ENCODE results near the gene LRRC8B.
A peak's percentile ranks its signal among the peaks of the same experiment; 100 is the strongest.
"Not testable (repeated sequence)": the region's sequence is repeated elsewhere in the genome, so short reads cannot be mapped to it uniquely, and the experiment has no call there.

LRRC8B gene

DNA sequence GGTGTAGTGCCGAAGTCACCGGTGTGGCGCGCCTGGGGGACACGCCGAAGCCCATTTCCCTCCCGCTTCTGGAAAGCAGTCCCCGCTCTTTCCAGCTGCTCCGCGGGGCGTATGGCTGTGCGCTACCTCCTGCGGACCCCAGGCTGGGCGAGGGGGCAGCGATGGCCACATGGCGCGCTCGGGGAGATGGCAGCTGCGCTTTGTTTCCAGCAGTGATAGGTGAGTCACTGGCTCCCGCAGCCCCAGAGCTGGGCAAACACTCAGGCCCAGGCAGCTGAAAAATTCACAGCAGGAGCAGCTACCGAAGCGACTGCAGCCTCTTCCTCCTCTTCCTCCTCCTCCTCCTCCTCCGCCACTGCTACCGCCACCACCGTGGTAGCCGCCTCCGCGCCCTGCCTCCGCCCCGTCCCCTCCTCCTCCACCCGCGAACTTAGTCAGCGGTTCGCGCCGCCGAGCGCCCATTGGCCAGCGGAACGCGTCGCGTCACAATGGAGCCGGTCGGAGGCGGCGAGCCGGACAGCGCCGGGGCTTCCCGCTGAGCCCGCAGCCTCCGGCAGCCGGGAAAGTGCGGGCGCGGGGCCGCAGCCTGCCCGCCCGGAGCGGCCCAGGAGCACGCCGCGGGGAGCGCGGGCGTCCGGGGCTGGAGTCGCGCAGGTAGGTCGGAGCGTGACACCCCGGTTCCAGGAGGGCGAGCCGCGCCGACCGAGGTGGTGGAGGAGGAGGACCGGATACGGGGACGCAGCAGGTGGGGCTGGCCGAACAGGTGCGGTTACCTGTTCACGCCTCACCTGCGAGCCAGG is at the start of gene LRRC8B:
LRRC8B (plus strand) TSS at position 461 of the 800 bp plus-strand sequence. CDS start 57,822 bp downstream, outside the sequence.
- DNase-seq (ENCODE audit: low read depth in 3 of 3): peak; percentile 86 to 91 (median 90)

DNA sequence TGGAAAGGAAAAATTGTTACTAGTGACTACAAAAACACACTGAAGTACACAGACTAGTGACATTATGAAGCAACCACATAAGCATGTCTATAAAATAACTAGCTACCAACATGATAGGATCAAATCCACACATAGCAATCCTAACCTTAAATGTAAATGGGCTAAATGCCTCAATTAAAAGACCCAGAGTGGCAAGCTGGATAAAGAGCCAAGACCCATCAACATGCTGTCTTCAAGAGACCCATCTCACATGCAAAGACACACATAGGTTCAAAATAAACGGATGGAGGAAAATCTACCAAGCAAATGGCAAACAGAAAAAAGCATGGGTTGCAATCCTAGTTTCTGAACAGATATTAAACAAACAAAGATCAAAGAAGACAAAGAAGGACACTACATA is 49.4 kb upstream of the LRRC8B start:
- DNase-seq (ENCODE audit: low read depth in 3 of 3): no peak

GRCh38 chr1:89476072-89476471 is 48.6 kb upstream of the LRRC8B start:
- no peak for DNase-seq (ENCODE audit: low read depth in 3 of 3)

- peak; percentile 52 to 70 (median 54) for DNase-seq (ENCODE audit: low read depth in 3 of 3)
Measured at GRCh38 chr1:89483010-89483756, 41.4 kb upstream of the LRRC8B start.

GRCh38 chr1:89483757-89484077 is 40.9 kb upstream of the LRRC8B start:
- DNase-seq (ENCODE audit: low read depth in 3 of 3): no peak

DNA sequence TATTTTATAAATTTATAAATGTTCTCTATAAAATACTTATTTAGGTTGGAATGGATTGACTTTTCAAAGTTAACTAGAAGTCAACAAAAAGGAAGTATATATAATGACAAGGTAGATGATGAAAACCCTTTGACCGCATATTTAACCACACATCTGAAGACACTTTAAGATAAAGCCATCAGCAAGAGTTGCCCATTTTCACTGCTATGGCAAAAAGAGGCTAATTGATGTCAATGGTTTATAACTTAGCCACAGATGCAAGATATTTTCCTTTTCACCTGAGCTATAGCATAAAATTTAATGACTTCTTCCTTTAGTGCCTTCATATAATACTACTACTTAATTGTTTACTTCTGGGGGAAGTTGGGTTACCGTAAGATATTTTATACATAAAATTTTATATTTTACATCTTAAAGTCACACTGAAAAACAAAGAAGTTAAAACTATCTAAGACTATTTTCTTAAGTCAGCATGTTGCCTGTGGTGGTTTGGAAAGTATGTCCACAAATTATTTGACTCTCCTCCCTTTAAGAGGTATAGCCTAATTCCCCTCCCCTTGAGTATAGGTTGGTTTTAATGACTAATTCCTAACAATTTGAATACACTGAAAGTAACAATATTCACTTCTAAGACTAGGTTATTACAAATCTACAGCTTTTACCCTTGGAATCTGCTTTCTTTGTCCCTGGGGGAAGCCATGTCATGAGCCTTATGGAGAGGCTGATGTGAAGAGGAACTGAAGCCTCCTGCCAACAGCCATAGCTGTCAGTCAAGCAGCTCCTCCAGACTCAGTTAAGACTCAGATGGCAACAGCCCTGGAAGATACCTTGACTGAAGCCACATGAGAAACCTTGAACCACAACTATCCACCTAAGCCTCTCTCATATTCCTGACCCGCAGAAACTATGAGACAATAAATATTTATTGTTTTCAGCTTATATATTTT is 40.3 kb upstream of the LRRC8B start:
- no peak for DNase-seq (ENCODE audit: low read depth in 3 of 3)

GRCh38 chr1:89487972-89488371 is 36.7 kb upstream of the LRRC8B start:
- no peak for DNase-seq (ENCODE audit: low read depth in 3 of 3)

DNA sequence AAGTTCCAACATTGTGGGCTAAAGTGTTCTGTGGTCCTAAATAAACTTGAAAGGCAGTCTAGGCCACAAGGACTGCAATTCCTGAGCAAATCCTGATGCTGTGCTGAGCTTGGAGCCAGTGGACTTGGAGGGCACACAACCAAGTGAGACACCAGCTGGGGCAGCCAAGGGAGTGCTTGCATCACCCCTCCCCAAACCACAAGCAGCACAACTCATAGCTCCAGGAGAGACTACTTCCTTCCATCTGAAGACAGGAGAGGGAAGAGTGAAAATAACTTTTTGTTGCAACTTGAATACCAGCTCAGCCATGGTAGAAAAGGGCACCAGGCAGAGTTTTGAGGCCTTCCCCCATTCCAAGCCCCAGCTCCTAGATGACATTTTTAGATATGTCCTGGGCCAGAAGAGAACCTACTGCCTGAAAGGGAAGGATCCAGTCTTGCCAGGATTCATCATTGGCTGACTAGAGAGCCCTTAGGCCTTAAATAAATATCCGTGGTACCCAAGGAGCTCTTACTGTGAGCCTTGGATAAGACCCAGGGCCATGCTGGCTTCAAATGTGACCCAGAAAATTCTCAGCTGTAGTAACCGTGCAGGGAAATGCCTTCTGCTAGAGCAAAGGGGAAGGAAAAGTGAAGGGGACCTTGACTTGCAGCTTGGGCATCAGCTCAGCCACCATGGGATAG is 35.4 kb upstream of the LRRC8B start:
- DNase-seq (ENCODE audit: low read depth in 3 of 3): no peak

GRCh38 chr1:89490389-89490788 is 34.2 kb upstream of the LRRC8B start:
- DNase-seq (ENCODE audit: low read depth in 3 of 3): no peak

- no peak for DNase-seq (ENCODE audit: low read depth in 3 of 3)
Measured at GRCh38 chr1:89499320-89499719, 25.3 kb upstream of the LRRC8B start.

DNA sequence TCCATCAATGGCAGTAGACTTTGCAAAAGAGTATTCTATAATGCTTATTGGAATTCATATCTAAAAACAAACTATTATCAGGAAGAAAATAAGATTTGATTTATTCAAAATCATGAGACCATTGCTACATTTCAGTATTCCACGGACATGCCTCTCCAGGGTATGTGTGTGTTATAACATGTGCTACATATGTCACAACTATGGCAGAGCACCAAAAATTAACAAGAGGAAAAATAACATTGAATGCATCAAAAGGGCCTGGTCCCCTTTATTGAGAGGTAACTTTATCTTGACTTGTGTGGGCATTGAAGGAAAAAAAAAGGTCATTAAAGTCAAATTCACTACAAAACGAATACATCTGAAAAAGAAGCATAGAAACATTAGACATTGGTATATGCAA is 22.6 kb upstream of the LRRC8B start:
- no peak for DNase-seq (ENCODE audit: low read depth in 3 of 3)

DNA sequence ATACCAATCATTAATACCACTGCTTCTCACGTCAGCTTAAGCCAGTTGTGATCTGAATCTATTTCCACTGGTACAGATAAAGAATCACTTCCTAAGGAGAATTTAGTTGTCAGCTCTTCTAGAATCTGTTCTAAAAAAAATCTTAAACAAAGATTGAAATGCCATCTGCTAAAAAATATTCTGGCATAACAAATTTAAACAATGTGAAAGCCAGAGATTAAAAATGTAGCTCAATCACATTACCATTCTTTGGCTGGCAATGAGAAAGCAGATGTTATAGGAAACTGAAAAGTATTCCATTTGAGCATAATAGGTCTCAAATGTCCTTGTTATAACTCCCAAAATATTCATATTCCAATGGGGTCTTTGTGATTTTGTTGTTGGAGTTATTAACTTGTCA is 21.7 kb upstream of the LRRC8B start:
- no peak for DNase-seq (ENCODE audit: low read depth in 3 of 3)

- no peak for DNase-seq (ENCODE audit: low read depth in 3 of 3)
Measured at GRCh38 chr1:89503690-89504089, 20.9 kb upstream of the LRRC8B start.

GRCh38 chr1:89510061-89510460 is 14.6 kb upstream of the LRRC8B start:
- not testable (repeated sequence) for DNase-seq (ENCODE audit: low read depth in 3 of 3)

DNA sequence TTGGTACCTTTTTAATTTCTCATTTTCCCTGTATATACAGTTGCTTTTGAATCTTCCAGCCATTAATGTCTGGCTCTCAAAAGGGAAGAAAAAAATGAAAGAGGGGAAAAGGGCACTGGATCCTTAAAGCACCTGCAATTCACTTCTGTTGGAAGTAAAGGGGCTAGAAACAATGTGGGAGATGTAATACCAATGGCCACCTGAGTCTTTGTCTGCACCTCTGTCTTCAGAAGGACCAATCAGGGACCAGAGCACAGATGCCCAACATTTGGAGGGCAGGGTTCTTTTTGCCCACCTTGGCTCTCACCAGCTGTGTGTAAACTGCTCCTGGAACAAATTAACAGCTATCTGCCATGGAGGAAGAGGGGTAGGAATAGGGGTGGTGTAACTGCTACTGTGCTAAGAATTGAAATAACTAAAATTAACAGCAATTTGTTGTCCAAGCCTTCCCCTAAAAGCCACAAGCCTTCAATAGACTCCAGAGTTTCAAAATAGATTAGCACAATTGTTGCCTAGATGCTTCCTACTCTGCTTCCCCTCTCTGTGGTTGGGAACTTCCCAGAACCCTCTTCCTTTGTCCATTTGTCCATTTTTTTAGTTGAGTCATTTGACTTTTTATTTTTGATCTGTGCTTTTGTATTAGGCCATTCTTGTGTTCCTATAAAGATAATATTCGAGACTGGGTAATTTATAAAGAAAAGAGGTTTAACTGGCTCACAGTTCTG is 11.5 kb upstream of the LRRC8B start:
- DNase-seq (ENCODE audit: low read depth in 3 of 3): no peak

- DNase-seq (ENCODE audit: low read depth in 3 of 3): no peak
Measured at GRCh38 chr1:89516055-89516454, 8.6 kb upstream of the LRRC8B start.

DNA sequence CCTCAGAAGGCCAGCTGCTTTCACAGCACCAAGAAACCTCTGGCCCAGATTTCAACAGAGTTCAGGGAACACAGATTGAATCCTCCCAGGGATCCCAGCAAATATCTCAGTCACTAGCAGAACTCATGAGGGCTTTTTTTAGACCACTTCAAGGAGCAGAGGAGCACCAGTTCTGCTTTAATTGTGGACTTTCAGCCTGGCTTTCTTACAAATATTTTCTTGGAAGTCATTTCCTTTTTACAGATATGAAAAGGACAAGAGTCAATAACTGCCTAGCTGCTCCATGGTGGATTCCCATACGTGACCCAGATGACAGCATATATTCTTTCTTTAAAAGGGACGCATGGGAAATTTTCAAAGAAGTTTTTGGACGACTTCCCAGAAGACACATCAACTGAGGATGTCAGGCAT is 6.4 kb upstream of the LRRC8B start:
- DNase-seq (ENCODE audit: low read depth in 3 of 3): no peak

GRCh38 chr1:89519779-89520358 is 4.8 kb upstream of the LRRC8B start:
- DNase-seq (ENCODE audit: low read depth in 3 of 3): peak in 2 of 3 experiments; percentile 15 to 39

DNA sequence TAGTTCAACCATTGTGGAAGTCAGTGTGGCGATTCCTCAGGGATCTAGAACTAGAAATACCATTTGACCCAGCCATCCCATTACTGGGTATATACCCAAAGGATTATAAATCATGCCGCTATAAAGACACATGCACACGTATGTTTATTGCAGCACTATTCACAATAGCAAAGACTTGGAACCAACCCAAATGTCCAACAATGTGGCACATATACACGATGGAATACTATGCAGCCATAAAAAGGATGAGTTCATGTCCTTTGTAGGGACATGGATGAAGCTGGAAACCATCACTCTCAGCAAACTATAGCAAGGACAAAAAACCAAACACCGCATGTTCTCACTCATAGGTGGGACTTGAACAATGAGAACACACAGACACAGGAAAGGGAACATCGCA is 2.7 kb upstream of the LRRC8B start:
- DNase-seq (ENCODE audit: low read depth in 3 of 3): not testable (repeated sequence)

Measured in stimulated activated CD4-positive, alpha-beta T cell treated with anti-CD3 and anti-CD28 coated beads, TNF-alpha, amount 100 ng/mL, for 4 hours (primary cell).